IPS-18c (cell line): ENCODE data around the gene TEX14.

ENCODE experiments used
- H3K4me3 ChIP-seq: 2 replicates; pipeline ENCODE4 v1.7.0; 2013; ENCODE audit warnings: low read depth, mild to moderate bottlenecking, low read length, moderate library complexity; ENCODE audit not compliant: insufficient read depth
- H3K9me3 ChIP-seq: one replicate; pipeline ENCODE4 v1.6.1; 2013; ENCODE audit warnings: mild to moderate bottlenecking, low read length, moderate library complexity; ENCODE audit not compliant: control insufficient read depth, insufficient read depth

TEX14 gene

GRCh38 chr17:58691701-58692238, at the start of gene TEX14:
TEX14 (minus strand) TSS chr17:58692045; CDS start chr17:58652001, 40,044 bp downstream.
- peak within 1 kb of the TSS; percentile 43 for H3K4me3 ChIP-seq
- no peaks in the 10 kb centered on the region for H3K9me3 ChIP-seq

GRCh38 chr17:58741121-58741625, 49.3 kb upstream of the TEX14 start:
- no peak overlapping the region for H3K4me3 ChIP-seq

GRCh38 chr17:58734811-58735210, 43.0 kb upstream of the TEX14 start:
- no peaks in the 10 kb centered on the region for H3K9me3 ChIP-seq
- no peak overlapping the region for H3K4me3 ChIP-seq

More at GRCh38 chr17:58741121-58741625, 49.3 kb upstream of the TEX14 start:
- H3K9me3 ChIP-seq, result no peaks in the 10 kb centered on the region

- no peak overlapping the region for H3K4me3 ChIP-seq
- no peaks in the 10 kb centered on the region for H3K9me3 ChIP-seq
These were observed 42.2 kb upstream of the TEX14 start for GRCh38 chr17:58734040-58734439.

- Histone ChIP-seq H3K9me3 (no peaks in the 10 kb centered on the region), H3K4me3 (no peak overlapping the region)
These were observed 39.1 kb upstream of the TEX14 start for GRCh38 chr17:58730937-58731336.

GRCh38 chr17:58728798-58729197, 37.0 kb upstream of the TEX14 start:
- Histone ChIP-seq H3K9me3 (no peaks in the 10 kb centered on the region), H3K4me3 (no peak overlapping the region)

- Histone ChIP-seq H3K4me3 (no peak overlapping the region), H3K9me3 (no peaks in the 10 kb centered on the region)
These were observed 30.9 kb upstream of the TEX14 start for GRCh38 chr17:58722696-58723095.

GRCh38 chr17:58722274-58722673, 30.4 kb upstream of the TEX14 start:
- H3K9me3 ChIP-seq, result no peaks in the 10 kb centered on the region

GRCh38 chr17:58710948-58711552, 19.2 kb upstream of the TEX14 start:
- H3K9me3 ChIP-seq, result no peaks in the 10 kb centered on the region
- H3K4me3 ChIP-seq, result no peak overlapping the region

More at GRCh38 chr17:58722274-58722673, 30.4 kb upstream of the TEX14 start:
- H3K4me3 ChIP-seq, result no peak overlapping the region

GRCh38 chr17:58706351-58707140, 14.7 kb upstream of the TEX14 start:
- no peak overlapping the region for H3K4me3 ChIP-seq
- H3K9me3 ChIP-seq, result no peaks in the 10 kb centered on the region

GRCh38 chr17:58703916-58704286, 12.1 kb upstream of the TEX14 start:
- H3K9me3 ChIP-seq, result no peaks in the 10 kb centered on the region

GRCh38 chr17:58703137-58703915, 11.5 kb upstream of the TEX14 start:
- no peak overlapping the region for H3K4me3 ChIP-seq
- no peaks in the 10 kb centered on the region for H3K9me3 ChIP-seq

More at GRCh38 chr17:58703916-58704286, 12.1 kb upstream of the TEX14 start:
- H3K4me3 ChIP-seq, result no peak overlapping the region

- H3K4me3 ChIP-seq, result no peak overlapping the region
- H3K9me3 ChIP-seq, result no peaks in the 10 kb centered on the region
These were observed 10.9 kb upstream of the TEX14 start for GRCh38 chr17:58702708-58703107.

GRCh38 chr17:58702045-58702476, 10.2 kb upstream of the TEX14 start:
- no peak overlapping the region for H3K4me3 ChIP-seq
- no peaks in the 10 kb centered on the region for H3K9me3 ChIP-seq

- no peaks in the 10 kb centered on the region for H3K9me3 ChIP-seq
- H3K4me3 ChIP-seq, result no peak overlapping the region
These were observed 7.9 kb upstream of the TEX14 start for GRCh38 chr17:58699771-58700170.

- Histone ChIP-seq H3K4me3 (no peak overlapping the region), H3K9me3 (no peaks in the 10 kb centered on the region)
These were observed 3.0 kb upstream of the TEX14 start for GRCh38 chr17:58694826-58695225.

GRCh38 chr17:58694302-58694701, 2.5 kb upstream of the TEX14 start:
- no peaks in the 10 kb centered on the region for H3K9me3 ChIP-seq
- no peak overlapping the region for H3K4me3 ChIP-seq
